Brain microvascular endothelial cell (primary cell): ENCODE measurements around the gene PPIF.

Experiments
- DNase-seq: peaks from one replicate; pipeline ENCODE4 v3.0.0-alpha.2; 2020
- H3K27ac ChIP-seq: fragments of 250-450 bp; sonication (Bioruptor Pico); 2 replicates; pipeline ENCODE4 v1.5.1; 2020; ENCODE audit warnings: mild to moderate bottlenecking, moderate library complexity
- H3K27me3 ChIP-seq: fragments of 250-450 bp; sonication (Bioruptor Pico); replicated peaks from 2 replicates; pipeline ENCODE4 v1.5.1; 2020; ENCODE audit warnings: mild to moderate bottlenecking
- H3K36me3 ChIP-seq: fragments of 250-450 bp; sonication (Bioruptor Pico); replicated peaks from 2 replicates; pipeline ENCODE4 v1.5.1; 2020; ENCODE audit warnings: mild to moderate bottlenecking
- H3K4me3 ChIP-seq: 2 replicates; pipeline ENCODE4 v1.5.1; 2011; ENCODE audit warnings: low read depth, mild to moderate bottlenecking, control low read depth, low read length, moderate library complexity
- in situ Hi-C: cut with HindIII; loops from 2 replicates; pipeline ENCODE4 v1.10.0; 2017; ENCODE audit warnings: low sequenced_read_pairs, low pct_ligation_motif_present
- TF ChIP-seq, protein P1 (sequence below): IDR thresholded peaks from 2 replicates; pipeline ENCODE4 v1.5.1; 2011; ENCODE audit warnings: low read depth, mild to moderate bottlenecking, moderate library complexity, low read length, control low read depth, inconsistent platforms; ENCODE audit errors: missing control alignments

PPIF gene

DNA sequence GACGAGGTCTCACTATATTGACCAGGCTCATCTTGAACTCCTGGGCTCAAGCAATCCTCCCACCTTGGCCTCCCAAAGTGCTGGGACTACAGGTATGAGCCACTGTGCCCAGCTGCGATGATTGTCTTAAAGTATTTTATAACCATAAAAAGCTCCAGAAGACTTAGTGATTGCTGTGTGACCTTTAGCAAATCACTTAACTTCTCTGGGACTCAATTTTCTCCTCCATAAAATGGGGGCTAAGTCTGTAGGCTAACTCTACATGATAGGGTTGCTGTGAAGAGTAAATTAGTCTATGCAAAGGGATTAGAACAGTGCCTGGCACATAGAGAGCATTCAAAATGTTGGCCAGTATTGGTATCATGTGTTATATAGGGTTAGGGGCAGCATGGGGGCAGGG is 42.8 kb downstream of the PPIF start:
- in situ Hi-C loops, result no loop called here
- no peaks in the 10 kb centered on the region for H3K27me3 ChIP-seq
- no peak overlapping the region for H3K27ac ChIP-seq
- no peak for DNase-seq
- TF ChIP-seq, protein P1, sequence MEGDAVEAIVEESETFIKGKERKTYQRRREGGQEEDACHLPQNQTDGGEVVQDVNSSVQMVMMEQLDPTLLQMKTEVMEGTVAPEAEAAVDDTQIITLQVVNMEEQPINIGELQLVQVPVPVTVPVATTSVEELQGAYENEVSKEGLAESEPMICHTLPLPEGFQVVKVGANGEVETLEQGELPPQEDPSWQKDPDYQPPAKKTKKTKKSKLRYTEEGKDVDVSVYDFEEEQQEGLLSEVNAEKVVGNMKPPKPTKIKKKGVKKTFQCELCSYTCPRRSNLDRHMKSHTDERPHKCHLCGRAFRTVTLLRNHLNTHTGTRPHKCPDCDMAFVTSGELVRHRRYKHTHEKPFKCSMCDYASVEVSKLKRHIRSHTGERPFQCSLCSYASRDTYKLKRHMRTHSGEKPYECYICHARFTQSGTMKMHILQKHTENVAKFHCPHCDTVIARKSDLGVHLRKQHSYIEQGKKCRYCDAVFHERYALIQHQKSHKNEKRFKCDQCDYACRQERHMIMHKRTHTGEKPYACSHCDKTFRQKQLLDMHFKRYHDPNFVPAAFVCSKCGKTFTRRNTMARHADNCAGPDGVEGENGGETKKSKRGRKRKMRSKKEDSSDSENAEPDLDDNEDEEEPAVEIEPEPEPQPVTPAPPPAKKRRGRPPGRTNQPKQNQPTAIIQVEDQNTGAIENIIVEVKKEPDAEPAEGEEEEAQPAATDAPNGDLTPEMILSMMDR, result no peak
- no peak overlapping the region for H3K4me3 ChIP-seq
- peaks cover 10% of the 10 kb centered on the region for H3K36me3 ChIP-seq

DNA sequence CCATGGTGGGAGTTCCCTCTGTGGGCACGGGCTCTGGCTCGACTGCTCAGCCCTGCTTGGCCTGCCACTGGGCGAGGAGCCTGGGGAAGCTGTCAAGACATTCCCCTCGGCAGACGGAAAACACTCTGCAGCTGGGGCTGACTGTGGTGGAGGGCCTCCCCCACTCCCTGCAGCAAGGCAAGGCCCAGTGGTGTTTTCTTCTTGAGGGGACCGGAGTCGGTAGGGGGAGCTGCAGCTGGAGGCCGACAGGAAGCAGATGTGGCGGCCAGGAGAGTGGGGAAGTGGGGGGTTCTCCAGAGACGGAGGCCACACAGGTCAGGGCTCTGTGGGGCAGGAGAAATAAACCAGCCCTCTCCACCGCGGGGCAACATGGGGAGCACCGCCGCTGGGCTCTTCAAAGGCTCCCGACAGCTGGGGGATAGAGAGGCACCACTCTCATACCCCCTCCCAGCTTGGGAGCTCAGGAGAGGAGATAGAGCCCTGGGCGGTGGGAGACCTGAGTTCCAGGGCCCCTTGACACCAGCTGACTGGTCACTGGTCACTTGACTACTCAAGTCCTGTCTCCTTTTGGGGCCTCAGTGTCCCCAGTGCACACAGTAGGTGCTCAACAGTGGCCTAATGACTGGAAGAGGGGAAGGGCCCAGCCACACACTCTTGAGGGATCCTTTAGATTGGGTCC is 43.4 kb downstream of the PPIF start:
- no peak for DNase-seq
- peaks cover 10% of the 10 kb centered on the region for H3K36me3 ChIP-seq

DNA sequence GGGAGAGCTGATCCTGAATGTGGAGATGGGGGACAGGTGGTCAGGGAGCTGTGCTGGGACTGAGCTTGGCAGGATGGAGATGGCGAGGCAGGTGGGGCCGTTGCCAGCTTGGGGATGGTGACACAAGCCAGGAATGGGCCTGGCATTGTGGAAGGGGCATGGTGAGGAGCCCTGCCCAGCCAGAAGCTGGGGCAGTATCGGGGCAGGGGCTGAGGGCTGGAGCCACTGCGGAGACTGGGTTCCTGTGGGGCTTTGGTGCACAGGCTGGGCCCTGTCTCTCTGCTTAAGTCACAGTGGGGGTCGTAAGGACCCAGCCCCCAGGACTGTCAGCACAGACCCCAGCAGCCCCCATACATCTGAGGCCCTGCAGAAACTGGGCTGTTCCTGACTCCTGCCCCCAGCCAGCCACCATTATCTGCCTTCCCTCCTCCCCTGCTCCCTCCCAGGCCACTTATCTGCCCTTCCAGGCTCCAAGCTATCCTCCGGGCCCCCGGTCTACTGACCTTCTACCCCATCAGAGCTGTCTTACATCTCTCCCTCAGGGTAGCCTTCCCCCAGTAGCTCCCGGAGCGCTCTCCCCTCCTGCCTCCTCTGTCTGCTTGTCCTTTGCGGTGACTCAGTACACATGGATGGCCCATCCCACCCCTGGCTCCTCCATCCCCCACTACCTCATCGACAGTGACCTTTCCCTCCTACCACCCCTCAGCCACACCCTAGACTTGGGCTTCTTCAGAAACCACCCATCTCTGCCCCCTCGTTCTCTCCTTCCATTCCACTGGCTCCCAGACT is 44.2 kb downstream of the PPIF start:
- in situ Hi-C loops, result no loop called here
- Histone ChIP-seq H3K36me3 (peaks cover 10% of the 10 kb centered on the region), H3K27ac (no peak overlapping the region), H3K27me3 (no peaks in the 10 kb centered on the region), H3K4me3 (no peak overlapping the region)
- DNase-seq, result no peak
- TF ChIP-seq, protein P1, result no peak

More for the DNA sequence above, 43.4 kb downstream of the PPIF start:
- TF ChIP-seq, protein P1, result peak; percentile 32
- Histone ChIP-seq H3K27ac (no peak overlapping the region), H3K4me3 (no peak overlapping the region), H3K27me3 (no peaks in the 10 kb centered on the region)
- in situ Hi-C loops, result no loop called here

DNA sequence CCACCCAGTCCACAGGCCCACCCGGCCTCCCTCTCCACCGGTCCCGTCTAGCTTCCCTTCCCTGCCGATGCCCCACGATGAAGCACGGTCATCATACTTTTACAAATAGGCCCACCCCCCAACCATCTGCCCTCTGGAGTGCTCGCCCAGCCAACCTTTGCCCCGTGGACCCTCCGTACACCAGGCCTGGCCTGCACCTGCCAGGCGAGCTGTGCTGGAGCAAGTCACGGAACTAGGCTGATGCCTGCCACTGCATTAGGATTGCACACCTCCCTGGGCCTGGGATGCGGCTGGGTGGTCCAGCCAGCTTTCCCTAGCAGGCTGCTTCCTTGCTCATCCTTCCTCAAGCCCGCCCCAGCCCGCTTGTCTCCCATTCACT is 44.7 kb downstream of the PPIF start:
- H3K4me3 ChIP-seq, result no peak overlapping the region
- no peak for DNase-seq
- H3K27ac ChIP-seq, result no peak overlapping the region
- H3K27me3 ChIP-seq, result no peaks in the 10 kb centered on the region
- TF ChIP-seq, protein P1, result no peak
- H3K36me3 ChIP-seq, result peaks cover 6% of the 10 kb centered on the region
- in situ Hi-C loops, result no loop called here

DNA sequence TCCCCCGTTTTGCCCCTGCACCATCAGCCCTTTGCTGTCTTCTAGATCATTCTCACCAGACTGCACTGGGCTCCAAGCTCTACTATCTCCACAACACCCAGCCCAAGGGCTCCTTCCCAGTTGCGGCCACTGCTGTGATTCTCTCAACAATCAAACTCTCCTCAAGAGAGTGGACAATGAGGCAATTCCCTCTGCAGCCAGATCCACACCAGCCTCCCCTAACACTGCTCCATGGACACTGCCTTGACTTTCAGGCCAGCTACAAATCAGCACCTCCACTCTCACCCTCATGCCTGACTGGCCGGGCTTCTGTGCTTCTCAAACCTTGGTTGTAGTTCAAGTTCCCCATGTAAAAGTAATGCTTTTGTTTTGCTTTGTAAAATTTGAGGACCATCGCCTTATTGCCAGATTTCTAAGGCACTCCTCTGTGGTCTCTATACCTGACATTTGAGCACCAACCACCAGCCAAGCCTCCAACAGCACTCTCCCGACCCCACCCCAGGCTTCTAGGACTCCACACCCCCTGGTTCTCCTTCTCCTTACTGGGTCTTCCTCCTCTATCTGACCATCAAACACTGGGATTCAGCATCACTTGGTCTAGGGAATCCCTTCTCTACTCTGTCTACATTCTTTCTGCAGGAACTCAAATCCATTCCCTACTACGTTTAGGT is 45.4 kb downstream of the PPIF start:
- no peaks in the 10 kb centered on the region for H3K27me3 ChIP-seq
- DNase-seq, result no peak
- peaks cover 6% of the 10 kb centered on the region for H3K36me3 ChIP-seq
- in situ Hi-C loops, result no loop called here
- no peak overlapping the region for H3K27ac ChIP-seq
- TF ChIP-seq, protein P1, result no peak
- no peak overlapping the region for H3K4me3 ChIP-seq
